ENCODE measurements around the gene CSTF1. TPM values are rescaled to one million over a fixed set of nuclear protein-coding genes. Genes with fewer than 3 reads are reported as not detected.

Gene CSTF1
- total RNA-seq, 1 donor from 2014 or later, result 16.9 TPM

DNA sequence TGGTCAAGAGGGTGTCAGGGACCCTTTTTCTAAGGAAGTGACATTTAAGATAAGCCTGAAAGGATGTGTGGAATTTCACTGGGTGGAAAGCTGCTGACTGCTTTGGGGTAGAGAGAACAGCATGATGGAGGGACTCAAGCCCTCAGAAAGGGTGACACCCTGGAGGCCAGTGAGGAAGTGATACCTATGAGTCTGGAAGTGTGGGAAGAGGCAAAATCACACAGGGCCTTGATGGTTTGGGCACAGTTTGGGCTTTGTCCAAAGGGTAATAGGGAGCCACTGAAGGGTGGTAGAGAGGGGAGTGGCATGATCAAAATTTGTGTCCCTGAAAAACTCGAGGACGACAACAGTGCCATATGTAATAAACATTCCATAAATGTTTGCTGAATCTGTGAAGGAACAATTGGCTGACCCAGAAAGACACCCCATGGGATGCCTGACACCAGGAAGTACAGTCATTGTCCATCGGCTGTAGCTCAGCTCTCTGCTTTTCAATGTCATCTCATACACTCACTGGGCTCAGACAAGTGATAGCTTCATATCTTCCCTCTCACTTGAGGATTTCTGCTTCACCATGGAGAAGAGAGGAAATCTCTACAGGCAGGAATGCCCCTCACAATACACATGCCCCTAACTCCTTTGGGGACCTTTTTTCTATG lies 40.9 kb downstream of the CSTF1 start:
- TF ChIP-seq, protein P1, sequence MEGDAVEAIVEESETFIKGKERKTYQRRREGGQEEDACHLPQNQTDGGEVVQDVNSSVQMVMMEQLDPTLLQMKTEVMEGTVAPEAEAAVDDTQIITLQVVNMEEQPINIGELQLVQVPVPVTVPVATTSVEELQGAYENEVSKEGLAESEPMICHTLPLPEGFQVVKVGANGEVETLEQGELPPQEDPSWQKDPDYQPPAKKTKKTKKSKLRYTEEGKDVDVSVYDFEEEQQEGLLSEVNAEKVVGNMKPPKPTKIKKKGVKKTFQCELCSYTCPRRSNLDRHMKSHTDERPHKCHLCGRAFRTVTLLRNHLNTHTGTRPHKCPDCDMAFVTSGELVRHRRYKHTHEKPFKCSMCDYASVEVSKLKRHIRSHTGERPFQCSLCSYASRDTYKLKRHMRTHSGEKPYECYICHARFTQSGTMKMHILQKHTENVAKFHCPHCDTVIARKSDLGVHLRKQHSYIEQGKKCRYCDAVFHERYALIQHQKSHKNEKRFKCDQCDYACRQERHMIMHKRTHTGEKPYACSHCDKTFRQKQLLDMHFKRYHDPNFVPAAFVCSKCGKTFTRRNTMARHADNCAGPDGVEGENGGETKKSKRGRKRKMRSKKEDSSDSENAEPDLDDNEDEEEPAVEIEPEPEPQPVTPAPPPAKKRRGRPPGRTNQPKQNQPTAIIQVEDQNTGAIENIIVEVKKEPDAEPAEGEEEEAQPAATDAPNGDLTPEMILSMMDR (IDR thresholded peaks at IDR 0.05; ENCODE audit: borderline replicate concordance), result no peak
- Histone ChIP-seq H3K27ac (replicated peaks) (peak overlapping the region; percentile 10), H3K9me3 (replicated peaks) (no peaks in the 10 kb centered on the region), H3K36me3 (no peaks in the 10 kb centered on the region), H3K4me3 (no peak overlapping the region), H3K4me1 (peaks cover 5% of the 10 kb centered on the region), H3K27me3 (ENCODE audit: low read depth) (peaks cover 21% of the 10 kb centered on the region)
- intact Hi-C loops (cut with micrococcal nuclease), result no loop called here
- no peak for DNase-seq

DNA sequence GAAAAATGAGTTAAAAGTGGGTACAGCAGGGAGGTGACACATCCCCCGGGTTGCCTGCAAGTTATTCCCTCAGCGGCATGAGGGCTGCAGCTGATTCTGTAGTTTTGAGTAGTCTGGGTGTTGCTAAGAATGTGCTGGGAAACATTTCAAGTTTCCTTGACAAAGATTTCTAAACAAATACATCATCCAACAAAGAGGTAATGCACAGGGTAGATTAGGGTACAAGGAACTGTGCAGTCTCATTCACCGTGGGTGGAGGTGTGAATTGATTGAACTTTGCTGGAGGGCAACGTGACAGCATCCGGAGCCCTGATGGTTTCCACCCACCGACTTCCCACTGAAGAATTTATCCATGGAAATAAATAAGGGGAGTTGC lies 41.4 kb downstream of the CSTF1 start:
- no peak for DNase-seq
- Histone ChIP-seq H3K4me3 (no peak overlapping the region), H3K27ac (replicated peaks) (peak overlapping the region; percentile 10), H3K36me3 (no peaks in the 10 kb centered on the region), H3K9me3 (replicated peaks) (no peaks in the 10 kb centered on the region), H3K27me3 (ENCODE audit: low read depth) (peaks cover 21% of the 10 kb centered on the region), H3K4me1 (peaks cover 5% of the 10 kb centered on the region)
- intact Hi-C loops (cut with micrococcal nuclease), result no loop called here
- TF ChIP-seq, protein P1 (IDR thresholded peaks at IDR 0.05; ENCODE audit: borderline replicate concordance), result no peak

DNA sequence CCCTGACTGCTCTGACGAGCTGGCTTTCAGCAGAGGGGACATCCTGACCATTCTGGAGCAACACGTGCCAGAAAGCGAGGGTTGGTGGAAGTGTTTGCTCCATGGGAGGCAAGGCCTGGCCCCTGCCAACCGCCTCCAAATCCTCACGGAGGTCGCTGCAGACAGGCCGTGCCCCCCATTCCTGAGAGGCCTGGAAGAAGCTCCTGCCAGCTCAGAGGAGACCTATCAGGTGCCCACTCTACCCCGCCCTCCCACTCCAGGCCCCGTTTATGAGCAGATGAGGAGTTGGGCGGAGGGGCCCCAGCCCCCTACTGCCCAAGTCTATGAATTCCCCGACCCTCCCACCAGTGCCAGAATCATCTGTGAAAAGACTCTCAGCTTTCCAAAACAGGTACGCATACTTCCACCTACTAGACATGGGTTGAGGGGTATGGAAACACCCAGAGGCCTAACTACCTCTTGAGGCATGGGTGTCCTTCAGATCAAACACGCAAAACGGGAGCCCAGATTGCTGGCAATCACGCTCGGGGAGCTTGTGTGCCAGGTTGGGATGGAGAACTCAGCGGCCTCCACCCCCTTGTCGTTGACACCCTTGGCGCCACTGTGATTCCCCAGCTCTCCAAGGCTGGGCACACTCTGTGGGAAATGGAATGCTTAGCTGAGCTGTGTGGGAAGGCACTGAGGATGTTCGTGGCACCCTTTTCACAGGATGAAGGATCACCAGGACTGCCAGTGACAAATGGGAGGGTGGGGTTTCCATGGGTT lies 44.9 kb downstream of the CSTF1 start:
- Histone ChIP-seq H3K4me3 (no peak overlapping the region), H3K9me3 (replicated peaks) (no peaks in the 10 kb centered on the region), H3K27me3 (ENCODE audit: low read depth) (peaks cover 11% of the 10 kb centered on the region), H3K4me1 (peaks cover 5% of the 10 kb centered on the region), H3K36me3 (no peaks in the 10 kb centered on the region), H3K27ac (replicated peaks) (no peak overlapping the region)
- TF ChIP-seq, protein P1 (IDR thresholded peaks at IDR 0.05; ENCODE audit: borderline replicate concordance), result no peak
- DNase-seq, result no peak
- intact Hi-C loops (cut with micrococcal nuclease), result no loop called here

DNA sequence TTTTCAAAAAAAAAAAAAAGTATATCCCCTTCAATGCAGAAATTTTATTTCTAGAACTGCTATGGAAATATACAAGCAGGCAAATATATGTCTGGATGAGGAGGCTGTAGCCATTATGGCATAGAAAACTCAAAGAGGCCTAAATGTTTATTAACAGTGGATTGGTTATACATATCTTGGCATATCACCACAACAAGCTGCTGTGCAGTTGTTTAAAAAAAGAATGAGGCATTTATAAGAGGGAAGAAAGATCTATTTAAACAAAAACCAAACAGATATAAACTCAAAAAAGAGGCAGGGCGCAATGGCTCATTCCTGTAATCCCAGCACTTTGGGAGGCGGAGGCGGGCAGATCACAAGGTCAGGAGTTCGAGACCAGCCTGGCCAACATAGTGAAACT lies 45.8 kb downstream of the CSTF1 start:
- Histone ChIP-seq H3K4me3 (no peak overlapping the region), H3K36me3 (no peaks in the 10 kb centered on the region), H3K9me3 (replicated peaks) (no peaks in the 10 kb centered on the region), H3K27me3 (ENCODE audit: low read depth) (peaks cover 2% of the 10 kb centered on the region), H3K4me1 (peaks cover 5% of the 10 kb centered on the region), H3K27ac (replicated peaks) (no peak overlapping the region)
- intact Hi-C loops (cut with micrococcal nuclease), result no loop called here
- DNase-seq, result no peak
- TF ChIP-seq, protein P1 (IDR thresholded peaks at IDR 0.05; ENCODE audit: borderline replicate concordance), result no peak

GRCh38 chr20:56439771-56440291 lies 47.4 kb downstream of the CSTF1 start:
- no peak overlapping the region for H3K4me3 ChIP-seq
- peaks cover 15% of the 10 kb centered on the region for H3K4me1 ChIP-seq
- no peaks in the 10 kb centered on the region for H3K36me3 ChIP-seq
- TF ChIP-seq, protein P1 (IDR thresholded peaks at IDR 0.05; ENCODE audit: borderline replicate concordance), result no peak
- DNase-seq, result peak; percentile 78
- H3K9me3 ChIP-seq (replicated peaks), result no peaks in the 10 kb centered on the region
- peak overlapping the region; percentile 54 for H3K27ac ChIP-seq (replicated peaks)
- intact Hi-C loops (cut with micrococcal nuclease), result no loop called here
- H3K27me3 ChIP-seq (ENCODE audit: low read depth), result no peaks in the 10 kb centered on the region
